Left forelimb (tissue), 1 donor: ENCODE measurements around the gene SEBOX.
A peak's percentile ranks its signal among the peaks of the same experiment; 100 is the strongest.
"Not testable (repeated sequence)": the region's sequence is repeated elsewhere in the genome, so short reads cannot be mapped to it uniquely, and the experiment has no call there.

Experiments
- DNase-seq: peaks from one replicate; pipeline ENCODE4 v3.0.0-alpha.2; 2018; ENCODE audit warnings: low spot score

SEBOX gene

DNA sequence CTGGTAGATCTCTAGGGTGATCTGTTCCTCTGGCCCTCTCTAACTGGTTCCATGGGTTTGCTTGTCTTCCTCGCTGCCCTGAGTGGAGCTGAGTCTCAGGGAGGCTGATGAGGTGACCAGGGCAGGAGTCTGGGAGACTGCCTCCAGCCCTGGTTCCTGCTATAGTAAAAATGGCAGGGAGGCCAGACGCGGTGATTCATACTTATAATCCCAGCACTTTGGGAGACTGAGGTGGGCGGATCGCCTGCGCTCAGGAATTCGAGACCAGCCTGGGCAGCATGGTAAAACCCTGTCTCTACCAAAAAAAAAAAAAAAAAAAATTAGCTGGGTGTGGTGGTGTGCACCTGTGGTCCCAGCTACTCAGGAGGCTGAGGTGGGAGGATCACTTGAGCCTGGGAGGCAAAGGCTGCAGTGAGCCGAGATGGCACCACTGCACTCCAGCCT, 26.2 kb downstream of the SEBOX start:
- DNase-seq = not testable (repeated sequence)

DNA sequence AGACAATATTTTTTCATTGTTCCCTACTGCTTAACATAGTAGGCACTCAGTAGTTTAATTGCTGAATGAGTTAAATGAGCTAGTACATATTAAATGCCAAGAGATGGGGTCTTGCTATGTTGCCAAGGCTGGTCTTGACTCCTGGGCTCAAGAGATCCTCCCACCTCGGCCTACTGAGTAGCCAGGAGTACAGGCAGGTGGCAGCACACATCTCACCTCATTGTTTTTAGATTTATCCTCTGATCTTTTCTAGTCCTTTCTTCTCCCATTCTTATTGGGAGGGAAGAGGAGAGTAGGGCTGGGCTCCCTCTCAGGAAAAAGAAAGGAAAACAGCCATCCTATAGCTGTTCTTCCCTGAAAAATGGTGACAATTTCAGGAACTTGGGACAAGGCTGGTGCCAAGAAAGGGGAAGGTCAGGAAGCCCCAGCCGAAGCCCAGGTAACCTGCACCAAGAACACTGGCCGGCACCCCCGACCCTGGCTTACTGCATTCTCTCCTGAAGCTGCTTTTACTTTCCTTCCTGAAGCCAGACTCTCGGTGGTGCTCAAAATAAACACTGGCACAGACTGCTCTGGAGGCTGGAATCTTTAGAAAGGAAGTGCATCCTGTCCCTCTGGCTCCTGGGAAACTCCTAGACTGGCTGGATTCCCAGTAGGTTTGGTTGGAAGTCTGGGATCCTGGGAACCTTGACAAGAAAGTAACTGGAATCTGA, 26.8 kb downstream of the SEBOX start:
- no peak for DNase-seq

DNA sequence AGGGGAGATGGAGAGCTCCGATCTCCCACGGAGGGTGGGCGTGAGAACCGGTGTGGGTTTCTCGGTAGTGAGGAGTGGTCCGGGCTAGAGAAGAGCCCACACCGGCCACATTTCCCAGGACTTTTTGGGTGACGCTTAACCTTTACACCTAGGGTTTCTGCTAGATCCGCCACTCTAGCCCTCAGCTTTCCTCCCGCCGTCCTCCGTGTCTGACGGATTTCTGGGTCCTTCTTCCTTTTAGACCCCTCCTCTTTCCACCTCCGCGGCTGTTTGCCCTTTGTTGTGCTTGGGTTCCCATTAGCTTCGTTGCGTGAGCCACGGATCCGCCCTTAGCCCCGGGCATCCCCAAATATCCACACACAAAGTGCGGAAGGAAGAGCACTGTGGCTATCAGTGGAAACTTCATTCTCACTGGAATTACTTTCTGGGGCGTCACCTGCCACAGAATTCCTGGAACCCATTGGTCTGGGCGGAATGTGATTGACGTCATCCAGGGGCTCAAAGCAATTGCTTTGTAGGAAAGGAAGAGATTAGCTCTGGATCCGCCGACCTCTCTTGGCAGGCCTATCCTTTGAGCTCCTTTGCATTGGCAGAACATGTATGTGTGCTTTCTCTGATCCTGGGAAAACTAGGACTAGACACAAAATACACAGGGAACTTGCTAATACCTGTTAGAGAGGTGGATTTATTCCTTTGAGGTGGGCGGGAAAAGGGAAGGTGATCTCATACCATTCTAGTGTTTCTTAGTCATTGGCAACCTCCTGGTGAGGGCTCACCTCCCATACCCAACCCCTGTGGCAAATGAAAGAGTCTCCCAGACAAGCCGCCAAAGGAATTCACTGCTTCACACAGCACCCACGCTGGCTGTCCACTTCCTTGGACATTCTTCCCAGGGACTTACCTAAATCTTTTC, 28.8 kb downstream of the SEBOX start:
- no peak for DNase-seq

DNA sequence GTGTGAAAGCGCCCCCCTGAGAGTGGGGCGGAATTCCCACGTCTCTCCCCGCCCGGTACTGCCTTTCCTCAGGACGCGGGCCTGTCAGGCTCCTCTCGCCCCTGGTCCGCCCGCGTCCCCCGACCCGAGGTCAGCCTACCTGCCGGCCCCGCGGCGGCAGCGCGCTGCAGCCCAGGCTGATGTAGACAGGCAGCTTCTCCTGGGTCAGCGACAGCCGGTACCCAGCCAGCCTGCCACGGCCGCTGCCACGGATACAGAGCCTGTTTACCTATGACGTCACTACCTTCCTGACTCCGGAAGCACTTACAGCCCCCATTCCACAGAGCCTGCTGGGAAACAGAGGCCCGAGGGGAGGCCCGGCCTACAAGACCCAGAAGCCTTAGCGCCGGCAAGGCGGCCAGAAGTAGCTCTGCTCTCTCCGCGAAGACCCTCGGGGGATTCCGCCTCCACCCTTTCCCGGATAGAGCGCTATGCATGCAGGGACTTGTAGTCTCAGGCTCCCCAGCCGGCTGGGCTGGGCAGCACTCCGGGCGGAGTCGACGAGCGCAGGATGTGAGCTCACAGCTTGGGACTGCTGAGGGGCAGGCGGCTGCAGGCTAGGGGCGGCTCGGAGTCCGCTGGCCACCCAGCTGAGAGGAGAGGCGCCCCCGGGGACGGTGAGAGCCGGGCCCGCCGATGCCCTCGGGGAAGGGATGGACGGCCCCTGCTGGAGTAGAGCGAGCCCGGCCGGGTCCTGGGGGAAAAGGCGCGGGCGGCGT, 29.6 kb downstream of the SEBOX start, which contains the start of the genes IFT20 and TNFAIP1:
Gene IFT20, minus strand, starts transcription at position 272 of the 758 bp plus-strand sequence. CDS start 3,487 bp downstream, outside the sequence.
Gene TNFAIP1, plus strand, starts transcription at position 561 of the 758 bp plus-strand sequence. CDS start 3,761 bp downstream, outside the sequence.
- DNase-seq = peak; percentile 98

DNA sequence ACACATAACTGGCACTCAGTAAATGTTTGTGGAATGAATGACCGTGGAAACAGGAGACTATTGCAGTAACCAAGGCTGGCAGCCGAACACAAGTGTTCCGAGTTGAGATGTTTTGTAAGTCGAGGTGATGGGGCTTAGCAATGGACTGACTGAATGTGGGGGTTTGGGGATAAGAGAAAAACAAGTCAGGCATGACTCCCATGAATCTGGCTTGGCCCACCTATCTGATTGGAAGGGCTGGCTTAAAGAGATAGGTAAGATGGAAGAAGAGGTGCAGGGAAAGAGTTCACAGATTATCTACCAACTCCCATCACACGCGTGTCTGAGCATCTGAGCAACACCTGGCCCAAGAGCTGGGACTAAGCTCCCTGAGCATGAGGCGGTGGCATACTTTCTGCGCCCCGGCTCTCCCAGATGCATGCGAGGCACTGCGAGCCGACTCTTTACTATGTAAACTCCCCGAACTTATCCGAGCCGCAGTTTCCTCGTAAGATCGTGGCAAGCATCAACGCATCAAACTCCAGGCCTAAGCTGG, 30.3 kb downstream of the SEBOX start:
- DNase-seq = no peak

DNA sequence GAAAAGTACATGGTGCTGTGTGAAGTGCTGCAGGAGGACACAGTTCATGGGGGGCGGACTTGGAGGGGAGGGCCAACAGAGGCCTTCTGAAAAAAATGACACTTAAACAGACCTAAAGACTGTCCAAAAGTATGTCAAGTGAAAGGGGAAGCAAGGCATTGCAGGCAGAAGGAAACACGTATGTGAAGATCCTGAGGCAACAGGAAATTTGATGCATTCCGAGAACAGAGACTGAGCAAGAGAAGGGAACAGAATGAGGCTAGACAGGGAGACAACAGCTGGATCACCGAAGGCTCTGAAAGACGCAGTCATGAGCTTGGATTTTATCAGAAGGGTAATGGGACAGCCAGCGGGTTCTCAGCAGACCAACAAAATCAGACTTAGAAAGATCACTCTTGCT, 30.8 kb downstream of the SEBOX start:
- no peak for DNase-seq

DNA sequence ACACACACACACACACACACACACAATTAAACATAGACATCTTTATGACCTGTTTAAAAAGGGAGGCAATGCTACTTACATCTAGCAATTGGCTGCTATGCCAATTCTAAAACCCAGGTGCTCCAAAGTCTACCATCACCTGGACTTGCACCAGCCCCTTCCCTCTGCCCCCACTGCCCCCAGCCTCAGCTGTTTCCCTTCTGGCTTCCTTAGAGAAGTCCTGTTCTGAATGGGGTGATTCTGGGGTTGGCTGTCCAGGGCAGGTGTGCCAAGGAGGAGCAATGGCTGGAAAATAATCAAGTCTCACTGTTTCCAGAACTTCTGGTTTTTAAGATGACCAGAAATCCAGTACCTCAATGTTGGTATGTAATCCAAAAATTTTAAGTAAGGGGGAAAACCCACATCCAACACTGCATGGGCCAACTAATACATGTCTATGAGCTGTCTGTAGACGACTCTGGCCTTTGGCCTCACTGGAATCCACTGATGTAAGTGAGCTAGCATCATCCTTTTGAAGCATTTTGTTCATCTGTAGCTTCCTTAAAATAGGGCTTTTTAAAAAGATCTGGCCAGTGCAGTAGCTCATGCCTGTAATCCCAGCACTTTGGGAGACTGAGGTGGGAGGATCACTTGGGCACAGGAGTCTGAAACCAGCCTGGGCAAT, 31.8 kb downstream of the SEBOX start:
- DNase-seq = no peak

DNA sequence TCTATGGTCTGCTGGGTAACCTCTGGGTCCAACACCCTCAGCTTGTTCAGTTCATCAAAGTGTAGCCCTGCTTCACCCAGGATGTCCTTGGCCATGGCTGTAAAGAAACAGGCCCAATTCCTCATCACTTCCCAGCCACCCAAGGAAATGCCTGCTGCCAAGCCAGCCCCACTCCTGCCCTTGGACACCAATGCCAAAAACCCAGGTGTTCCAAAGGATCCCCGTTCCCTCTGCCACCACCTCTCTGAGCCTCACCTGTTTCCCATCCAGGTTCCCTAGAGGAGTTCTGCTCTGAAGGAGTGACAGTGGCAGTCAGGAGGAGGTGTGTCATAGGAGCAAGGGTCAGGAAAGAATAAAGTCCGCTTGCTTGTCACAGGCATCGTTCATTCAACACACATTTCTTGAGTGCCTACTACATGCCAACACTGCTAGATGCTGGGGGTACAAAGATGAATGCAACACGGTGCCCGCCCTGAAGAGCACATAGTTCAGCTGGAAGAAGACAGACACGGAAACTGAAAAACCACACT, 33.0 kb downstream of the SEBOX start:
- no peak for DNase-seq

DNA sequence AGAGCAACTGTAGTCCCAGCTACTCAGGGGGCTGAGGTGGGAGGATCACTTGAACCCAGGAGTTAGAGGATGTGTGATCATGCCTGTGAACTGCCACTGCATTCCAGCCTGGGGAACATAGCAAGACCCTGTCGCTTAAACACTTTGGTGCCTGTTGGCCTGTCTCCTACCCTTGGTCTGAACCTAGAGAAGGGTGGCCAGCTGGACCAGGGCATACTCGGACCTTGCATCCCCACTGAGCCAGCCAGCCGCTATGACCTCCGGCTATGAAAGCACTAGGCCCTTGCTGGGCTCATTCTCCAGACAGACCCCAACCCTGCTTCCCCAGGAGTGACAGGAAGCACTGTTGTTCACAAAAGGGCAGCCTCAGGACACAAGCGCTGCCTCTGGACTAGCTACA, 34.3 kb downstream of the SEBOX start:
- DNase-seq = no peak

DNA sequence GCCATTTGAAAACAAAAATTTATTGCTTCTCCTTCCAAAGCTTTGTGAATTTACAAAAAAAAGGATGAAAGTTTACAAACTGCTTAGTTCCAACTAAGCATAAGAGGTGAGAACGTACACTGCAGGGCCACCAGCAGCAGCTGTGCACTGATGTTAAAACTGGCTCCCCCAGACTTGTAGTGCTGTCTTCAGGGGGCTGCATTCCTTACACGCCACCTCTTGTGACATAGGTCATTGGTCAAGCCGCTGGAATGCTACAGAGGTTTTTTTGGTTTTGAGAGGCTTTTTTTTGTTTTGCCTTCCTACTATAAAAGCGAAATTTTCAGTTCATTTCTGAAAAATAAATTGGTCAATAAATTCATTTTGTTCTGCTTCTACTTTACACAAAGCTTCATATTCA, 36.7 kb downstream of the SEBOX start:
- DNase-seq = no peak

DNA sequence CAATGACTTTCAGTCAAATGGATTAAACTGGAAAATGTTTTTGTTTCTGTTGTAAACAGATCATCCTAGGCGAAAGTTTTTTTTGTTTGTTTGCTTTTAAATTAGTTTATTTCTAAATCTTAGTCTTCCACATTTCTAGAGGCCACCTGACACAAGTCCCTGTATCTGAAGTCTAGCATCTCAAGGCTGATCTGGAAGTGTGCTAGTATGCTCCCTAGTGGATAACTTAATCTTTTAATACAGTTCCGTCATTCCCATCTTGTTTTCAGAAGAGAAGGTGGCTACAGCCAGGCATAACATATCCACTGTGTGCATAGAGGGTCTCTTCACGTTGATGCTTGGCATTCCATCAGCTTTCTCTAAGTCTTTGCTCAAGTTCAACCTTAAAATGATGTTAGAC, 37.3 kb downstream of the SEBOX start:
- DNase-seq = no peak

DNA sequence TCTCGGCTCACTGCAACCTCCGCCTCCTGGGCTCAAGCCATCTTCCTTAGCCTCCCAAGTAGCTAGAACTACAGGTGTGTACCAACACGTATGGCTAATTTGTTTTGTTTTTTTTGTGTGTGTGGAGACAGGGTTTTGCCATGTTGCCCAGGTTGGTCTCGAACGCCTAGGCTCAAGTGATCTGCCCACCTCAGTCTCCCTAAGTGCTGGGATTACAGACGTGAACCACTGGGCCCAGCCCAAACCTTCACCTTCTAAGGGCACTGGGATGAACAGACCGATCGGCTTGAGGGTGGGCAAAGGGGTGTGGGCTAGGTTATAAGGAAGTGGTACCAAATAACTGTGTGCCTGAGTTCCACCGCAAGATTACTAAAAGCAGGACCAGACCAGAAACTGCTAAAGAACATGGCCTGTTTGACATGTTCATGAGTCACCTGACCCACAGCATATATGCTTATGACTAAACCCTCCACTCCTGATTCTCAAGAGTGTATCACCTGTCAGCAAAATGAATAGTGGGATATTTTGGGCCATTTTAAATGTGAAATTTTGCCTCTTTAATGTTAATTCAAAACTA, 37.9 kb downstream of the SEBOX start:
- DNase-seq = no peak

DNA sequence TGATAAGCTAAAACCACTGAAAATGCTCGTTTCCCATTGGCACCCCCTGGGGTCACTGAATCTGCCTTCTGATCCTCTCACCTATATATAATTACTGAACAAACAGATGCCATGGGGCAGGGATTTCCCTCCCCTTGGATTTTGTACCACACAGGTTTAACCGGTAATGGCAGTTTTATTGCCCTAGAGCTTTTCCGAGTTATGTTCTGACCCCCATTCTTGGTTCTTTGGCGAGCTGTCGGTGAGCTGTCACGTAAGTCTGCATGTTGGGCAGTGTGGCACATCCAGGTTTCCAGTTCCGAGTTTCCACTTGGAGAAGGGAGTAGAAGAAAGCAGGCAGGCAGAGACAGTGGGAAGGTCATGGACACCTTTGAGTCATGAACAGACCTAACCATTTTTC, 38.9 kb downstream of the SEBOX start:
- DNase-seq = no peak

DNA sequence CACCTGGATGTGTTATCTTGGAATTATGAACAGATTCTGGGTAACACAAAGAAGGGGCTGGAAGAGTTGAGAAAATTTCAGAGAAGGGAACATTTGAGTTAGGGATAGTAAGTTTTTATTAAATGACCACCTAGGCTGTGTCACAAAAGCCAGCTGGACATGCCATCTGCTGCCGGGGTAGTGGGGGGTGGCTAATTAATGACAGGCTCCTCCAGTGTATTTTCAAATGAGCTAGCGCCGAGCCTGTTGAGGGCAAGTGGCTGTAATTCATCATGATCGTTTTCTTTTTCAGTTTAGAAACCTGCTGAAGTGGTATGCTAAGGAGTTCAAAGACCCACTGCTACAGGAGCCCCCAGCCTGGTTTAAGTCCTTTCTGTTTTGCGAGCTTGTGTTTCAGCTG, 39.8 kb downstream of the SEBOX start:
- DNase-seq = no peak

DNA sequence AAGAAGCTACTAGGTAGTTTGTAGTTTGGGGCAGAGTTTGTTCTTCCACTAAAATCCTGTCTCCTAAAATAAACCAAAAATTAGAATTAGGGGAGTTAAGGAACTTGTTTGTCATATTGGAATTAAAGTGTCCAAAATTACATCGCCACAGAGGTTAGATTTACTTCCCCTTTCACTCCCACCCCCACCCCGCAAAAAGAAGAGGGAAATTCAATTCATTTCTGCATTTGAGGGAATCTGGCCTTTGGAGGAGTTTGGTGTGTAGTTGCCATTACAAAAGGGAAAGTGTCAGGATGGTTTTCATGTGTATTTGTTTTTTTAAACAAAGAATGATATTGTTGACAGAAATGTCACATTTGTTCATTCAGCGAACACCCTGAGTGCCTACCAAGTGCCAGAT, 40.2 kb downstream of the SEBOX start:
- DNase-seq = no peak

DNA sequence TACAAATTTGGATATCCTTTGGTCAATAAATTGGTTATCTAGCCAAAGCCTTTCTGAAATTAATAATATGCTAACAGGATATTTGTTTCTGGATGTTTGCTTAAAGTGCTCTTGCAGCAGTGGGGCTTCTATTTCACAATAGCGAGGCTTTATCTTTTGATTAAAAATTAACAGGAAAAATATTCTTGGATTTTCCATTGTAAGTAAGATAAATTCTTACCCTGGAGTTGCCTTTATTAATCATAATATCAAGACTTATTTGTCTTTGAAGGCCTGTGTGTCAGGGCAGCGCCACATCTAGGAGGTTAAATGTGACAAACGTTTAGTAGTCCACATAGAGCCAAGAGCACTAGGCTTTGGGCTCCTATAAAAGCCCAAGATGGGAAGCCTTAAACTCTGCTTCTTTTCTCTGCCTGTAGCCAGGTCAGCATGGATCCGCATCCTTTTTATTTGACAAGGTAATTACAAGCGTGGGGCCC, 40.7 kb downstream of the SEBOX start:
- no peak for DNase-seq

DNA sequence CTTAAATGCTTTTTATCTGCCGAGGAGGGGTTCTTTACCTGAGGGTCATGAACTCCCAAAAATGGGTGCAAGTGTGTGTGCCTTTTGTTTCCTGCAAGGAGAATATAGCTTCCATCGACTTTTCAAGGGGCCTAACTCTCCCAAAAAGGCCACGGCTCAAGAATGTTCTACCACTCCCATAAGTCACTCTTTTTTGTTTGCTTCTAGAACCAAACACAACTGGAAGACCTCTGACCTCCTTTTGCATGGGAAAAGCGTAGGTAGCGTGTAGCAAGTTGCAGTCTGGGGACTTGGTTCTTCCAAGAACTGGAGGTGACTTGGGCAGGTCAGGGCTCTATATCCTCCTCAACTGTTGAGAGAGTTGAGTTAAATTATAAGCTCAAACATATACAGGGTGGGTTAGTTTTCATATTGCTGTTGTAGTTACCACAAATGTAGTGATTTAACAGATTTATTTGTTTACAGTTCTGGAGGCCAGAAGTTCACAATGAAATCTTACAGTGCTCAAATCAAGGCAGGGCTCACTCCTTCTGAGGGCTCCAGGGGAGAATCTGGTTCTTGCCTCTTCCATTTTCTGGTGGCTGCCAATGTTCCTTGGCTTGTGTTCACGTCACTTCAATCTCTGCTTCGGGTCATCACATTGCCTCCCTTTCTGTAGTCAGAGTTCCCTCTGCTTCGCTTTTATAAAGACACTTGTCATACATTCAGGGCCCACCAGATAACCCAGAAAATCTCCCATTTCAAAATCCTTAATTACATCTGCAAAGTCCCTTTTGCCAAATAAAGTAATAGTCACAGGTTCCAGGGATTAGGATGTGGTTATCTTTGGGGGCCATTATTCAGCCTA, 44.6 kb downstream of the SEBOX start:
- no peak for DNase-seq

DNA sequence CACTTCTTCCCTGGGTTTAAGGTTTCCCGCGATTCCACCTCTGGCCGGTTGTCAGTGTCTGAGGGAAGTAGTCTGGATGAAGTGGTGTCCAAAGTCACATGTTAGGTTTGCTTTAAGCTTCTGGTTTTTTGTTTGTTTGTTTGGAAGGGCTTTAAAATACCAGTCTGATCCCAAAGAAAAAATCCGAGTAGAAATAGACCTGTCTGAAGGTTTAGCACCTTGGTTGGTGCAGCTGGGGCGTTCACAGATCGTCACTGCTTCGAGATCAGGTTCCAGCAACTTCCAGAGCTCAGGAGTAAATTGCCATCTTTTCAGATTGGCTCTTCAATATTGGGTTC, 45.4 kb downstream of the SEBOX start:
- DNase-seq = no peak

DNA sequence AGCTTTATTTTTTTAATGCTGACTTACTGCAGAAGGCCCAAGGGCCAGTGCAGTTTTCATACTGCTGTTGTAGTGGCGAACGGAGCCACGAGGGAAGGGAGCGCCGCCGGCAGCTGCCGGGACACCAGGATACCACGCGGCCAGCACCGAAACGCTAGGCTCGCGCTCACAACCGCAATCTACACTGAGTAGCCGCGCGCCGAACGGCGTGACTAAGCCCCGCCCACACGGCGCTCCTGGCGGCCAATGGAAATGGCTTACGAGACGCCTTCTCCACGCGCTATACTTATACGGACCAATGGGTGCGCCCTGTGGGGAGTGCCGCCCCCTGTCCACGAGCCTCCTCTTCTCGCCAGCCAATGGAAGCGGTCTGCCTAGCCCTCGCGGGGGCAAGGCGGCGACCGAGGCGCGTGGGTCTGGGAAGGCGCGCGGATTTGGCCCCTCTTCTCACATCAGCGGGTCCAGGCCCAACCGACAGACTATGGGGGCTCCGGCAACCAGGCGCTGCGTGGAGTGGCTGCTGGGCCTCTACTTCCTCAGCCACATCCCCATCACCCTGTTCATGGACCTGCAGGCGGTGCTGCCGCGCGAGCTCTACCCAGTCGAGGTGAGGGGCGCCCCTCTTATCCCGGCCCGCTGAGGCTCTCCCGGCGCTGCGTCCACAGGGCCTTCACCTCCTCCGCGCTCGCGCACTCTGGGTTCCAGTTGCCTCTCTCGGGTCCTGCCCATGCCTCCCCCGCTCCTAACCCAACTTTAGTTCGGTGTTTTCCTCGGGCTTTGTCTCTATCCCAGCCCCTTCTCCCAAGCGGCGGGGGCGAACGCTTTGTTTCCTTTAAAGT, 46.0 kb downstream of the SEBOX start, which contains the start of gene TMEM97:
Gene TMEM97, plus strand, starts transcription at position 442 of the 839 bp plus-strand sequence. Its CDS starts 40 bp downstream, at position 482.
- peak; percentile 96 for DNase-seq
